C4-2B (cell line): ENCODE measurements around the gene GPSM3.

Experiments
- CTCF ChIP-seq: fragments of 450-650 bp; conservative IDR thresholded peaks from 2 replicates; pipeline ENCODE4 v1.5.1; 2017; ENCODE audit warnings: mild to moderate bottlenecking
- ZFX ChIP-seq: fragments of 450-650 bp; IDR thresholded peaks from 2 replicates; pipeline ENCODE4 v1.6.1; 2017

- TF ChIP-seq CTCF (no peak), ZFX (no peak)
Measured at GRCh38 chr6:32198345-32198696, 5.9 kb upstream of the GPSM3 start.
